A673 (cell line): ENCODE results near the gene SLC6A6. TPM values are rescaled to one million over a fixed set of nuclear protein-coding genes. Genes with fewer than 3 reads are reported as not detected.

Source experiments
- BruUV-seq: library from RNA; stranded (reverse); fragments of 400-500 nt; replicated peaks from 2 replicates; lab custom pipeline; 2021; lab: Mats Ljungman, UMichigan
- CTCF ChIA-PET: fragments of 300-600 bp; sonication (Branson Sonifier 250); formaldehyde crosslinking; loops from one replicate; lab custom pipeline; 2022; ENCODE audit warnings: antibody characterized with exemption; lab: Charles Lee
- POLR2A ChIA-PET: fragments of 300-600 bp; sonication (Branson Sonifier 250); formaldehyde crosslinking; loops from one replicate; lab custom pipeline; 2022; ENCODE audit warnings: antibody characterized with exemption; ENCODE audit not compliant: low non-redundant PET; lab: Charles Lee
- DNase-seq: peaks from one replicate; pipeline ENCODE4 v3.0.0-alpha.2; 2015; ENCODE audit warnings: low spot score
- H3K27ac ChIP-seq: fragments of 200-600 bp; sonication (generic); 2 replicates; pipeline ENCODE4 v1.5.1; 2016; ENCODE audit warnings: mixed run types, low read depth, mild to moderate bottlenecking, mixed read lengths, antibody characterized with exemption, low read length; ENCODE audit not compliant: poor library complexity, severe bottlenecking
- H3K27me3 ChIP-seq: fragments of 200-600 bp; sonication (generic); replicated peaks from 2 replicates; pipeline ENCODE4 v1.6.1; 2017; ENCODE audit warnings: mixed run types, low read depth, mild to moderate bottlenecking, mixed read lengths, antibody characterized with exemption, low read length; ENCODE audit not compliant: insufficient read depth, poor library complexity
- H3K36me3 ChIP-seq: fragments of 200-600 bp; sonication (generic); 2 replicates; pipeline ENCODE4 v1.6.1; 2016; ENCODE audit warnings: mixed run types, mild to moderate bottlenecking, mixed read lengths, antibody characterized with exemption, low read length; ENCODE audit not compliant: insufficient read depth, poor library complexity, severe bottlenecking
- H3K4me1 ChIP-seq: fragments of 200-600 bp; sonication (generic); 2 replicates; pipeline ENCODE4 v1.6.1; 2017; ENCODE audit warnings: mixed run types, mild to moderate bottlenecking, mixed read lengths, antibody characterized with exemption, low read length; ENCODE audit not compliant: insufficient read depth, poor library complexity, severe bottlenecking
- H3K4me3 ChIP-seq: fragments of 200-600 bp; sonication (generic); 2 replicates; pipeline ENCODE4 v1.5.1; 2016; ENCODE audit warnings: low read depth, mixed run types, mild to moderate bottlenecking, mixed read lengths, low read length; ENCODE audit not compliant: poor library complexity, severe bottlenecking
- H3K9me3 ChIP-seq: fragments of 200-600 bp; sonication (generic); 2 replicates; pipeline ENCODE4 v1.6.1; 2016; ENCODE audit warnings: mixed run types, low read depth, mild to moderate bottlenecking, mixed read lengths, antibody characterized with exemption, low read length; ENCODE audit not compliant: poor library complexity, severe bottlenecking
- CTCF ChIP-seq: fragments of 300-800, 200-600 bp; sonication (generic); conservative IDR thresholded peaks from 2 replicates; pipeline ENCODE4 v1.5.1; 2017; ENCODE audit warnings: low read depth, mild to moderate bottlenecking, antibody characterized with exemption, low read length, moderate library complexity, mixed read lengths
- EZH2 ChIP-seq: fragments of 200-600 bp; sonication (generic); IDR thresholded peaks from 2 replicates; pipeline ENCODE4 v1.6.1; 2017; ENCODE audit warnings: borderline replicate concordance, low read depth, mild to moderate bottlenecking, mixed read lengths, antibody characterized with exemption, low read length; ENCODE audit not compliant: poor library complexity, severe bottlenecking
- intact Hi-C: fragments of 100-400 bp; cut with micrococcal nuclease; formaldehyde crosslinking; loops from one replicate; pipeline ENCODE4 v1.10.0; 2022; ENCODE audit not compliant: unreplicated experiment
- total RNA-seq: library from RNA; stranded (reverse); gene quantifications from 2 replicates; pipeline ENCODE4 v1.2.3, GENCODE V29; 2021

SLC6A6 gene
- total RNA-seq, 1 experiment from 2014 or later: 55.1 TPM

- Histone ChIP-seq H3K4me1 (peaks cover 10% of the 10 kb centered on the region), H3K27ac (no peak overlapping the region), H3K9me3 (no peaks in the 10 kb centered on the region), H3K27me3 (no peaks in the 10 kb centered on the region), H3K4me3 (no peak overlapping the region), H3K36me3 (no peaks in the 10 kb centered on the region)
- ChIA-PET CTCF (no interaction called here), POLR2A (no interaction called here)
- TF ChIP-seq EZH2 (no peak), CTCF (no peak)
- intact Hi-C loops: no loop called here
- no TSS peak for BruUV-seq
- DNase-seq: no peak
Measured at GRCh38 chr3:14393440-14394106, 8.8 kb upstream of the SLC6A6 start.

GRCh38 chr3:14396031-14396692 is 6.2 kb upstream of the SLC6A6 start:
- TF ChIP-seq EZH2: no peak
- no peak for TF ChIP-seq CTCF
- no peaks in the 10 kb centered on the region for H3K27me3 ChIP-seq
- intact Hi-C loops: no loop called here
- ChIA-PET CTCF (no interaction called here), POLR2A (no interaction called here)
- no peak overlapping the region for H3K4me3 ChIP-seq
- BruUV-seq: no TSS peak
- DNase-seq: no peak
- H3K27ac ChIP-seq: no peak overlapping the region
- H3K9me3 ChIP-seq: no peaks in the 10 kb centered on the region
- H3K36me3 ChIP-seq: no peaks in the 10 kb centered on the region
- peaks cover 6% of the 10 kb centered on the region for H3K4me1 ChIP-seq

- Histone ChIP-seq H3K9me3 (no peaks in the 10 kb centered on the region), H3K4me3 (no peak overlapping the region), H3K4me1 (no peaks in the 10 kb centered on the region), H3K36me3 (no peaks in the 10 kb centered on the region), H3K27me3 (no peaks in the 10 kb centered on the region), H3K27ac (no peak overlapping the region)
- DNase-seq: no peak
- BruUV-seq: no TSS peak
- ChIA-PET POLR2A (no interaction called here), CTCF (no interaction called here)
- intact Hi-C loops: no loop called here
- no peak for TF ChIP-seq EZH2
Measured at GRCh38 chr3:14397046-14397445, 5.4 kb upstream of the SLC6A6 start.
